GM12878 (cell line): Measurements from ENCODE around the gene TXNRD1. TPM values are rescaled to one million over a fixed set of nuclear protein-coding genes. Genes with fewer than 3 reads are reported as not detected.

Source experiments
- ATAC-seq: fragments of 200-7000 bp; cut with Tn5 transposase; 3 replicates; pipeline ENCODE4 v1.9.1; 2020; ENCODE audit warnings: mild to moderate bottlenecking, moderate library complexity
- BruUV-seq: library from RNA; stranded (reverse); fragments of 400-500 nt; replicated peaks from 2 replicates; lab custom pipeline; 2021; lab: Mats Ljungman, UMichigan
- CTCF ChIA-PET: fragments of 300-600 bp; sonication (Branson Sonifier 250); formaldehyde crosslinking; extraction: SDS; loops from one replicate; lab custom pipeline; 2021; ENCODE audit warnings: inconsistent platforms; lab: Yijun Ruan, JAX
- POLR2A ChIA-PET: fragments of 350-600 bp; formaldehyde crosslinking; extraction: SDS; loops from one replicate; lab custom pipeline; 2021; ENCODE audit warnings: inconsistent platforms; lab: Charles Lee
- RAD21 ChIA-PET: fragments of 300-600 bp; sonication (Branson Sonifier 250); formaldehyde crosslinking; loops from one replicate; lab custom pipeline; 2023; ENCODE audit warnings: antibody characterized with exemption; ENCODE audit not compliant: unreplicated experiment; lab: Charles Lee
- SMC1A ChIA-PET: fragments of 300-600 bp; sonication (Branson Sonifier 250); formaldehyde crosslinking; loops from one replicate; lab custom pipeline; 2023; ENCODE audit not compliant: unreplicated experiment, uncharacterized antibody; lab: Charles Lee
- DNase-seq: peaks from one replicate; pipeline ENCODE4 v3.0.0-alpha.2; 2011; ENCODE audit warnings: low read depth, low spot score
- FAIRE-seq: peaks from 3 replicates; lab custom pipeline; 2011; peaks lifted over from hg19 to GRCh38; lab: Jason Lieb, UNC
- H2AFZ ChIP-seq: 2 replicates; pipeline ENCODE4 v1.6.0; 2011; ENCODE audit warnings: low read depth, low read length, control low read depth; ENCODE audit not compliant: control insufficient read depth
- H3K27ac ChIP-seq: 2 replicates; pipeline ENCODE4 v1.5.1; 2011; ENCODE audit warnings: control low read depth; ENCODE audit not compliant: control insufficient read depth, insufficient read depth
- H3K27me3 ChIP-seq, 2 experiments: replicated peaks in 1 of 2; 2 replicates each; pipeline versions ENCODE4 v1.6.0 to v1.6.1; 2011; ENCODE audit warnings: low read length in 1 of 2; ENCODE audit not compliant: control insufficient read depth in 2 of 2, insufficient read depth in 2 of 2
- H3K36me3 ChIP-seq, 2 experiments: 2 replicates each; pipeline ENCODE4 v1.5.1; 2011; ENCODE audit warnings: low read length in 1 of 2; ENCODE audit not compliant: control insufficient read depth in 2 of 2, insufficient read depth in 2 of 2
- H3K4me1 ChIP-seq: 2 replicates; pipeline ENCODE4 v1.6.1; 2011; ENCODE audit warnings: mild to moderate bottlenecking, low read length, moderate library complexity, mixed read lengths; ENCODE audit not compliant: control insufficient read depth, insufficient read depth
- H3K4me2 ChIP-seq: 2 replicates; pipeline ENCODE4 v1.6.0; 2011; ENCODE audit warnings: control low read depth; ENCODE audit not compliant: control insufficient read depth, insufficient read depth
- H3K4me3 ChIP-seq: fragments of 200-600 bp; sonication (generic); 2 replicates; pipeline ENCODE4 v1.5.1; 2016
- H3K79me2 ChIP-seq: 2 replicates; pipeline ENCODE4 v1.6.0; 2011; ENCODE audit warnings: low read length; ENCODE audit not compliant: control insufficient read depth, insufficient read depth
- H3K9ac ChIP-seq: 2 replicates; pipeline ENCODE4 v1.8.0; 2011; ENCODE audit warnings: low read length, control low read depth, mixed read lengths; ENCODE audit not compliant: control insufficient read depth, insufficient read depth
- H3K9me3 ChIP-seq: replicated peaks from 3 replicates; pipeline ENCODE4 v1.5.1; 2011; ENCODE audit warnings: mild to moderate bottlenecking, low read length; ENCODE audit not compliant: control insufficient read depth, insufficient read depth
- H4K20me1 ChIP-seq: 2 replicates; pipeline ENCODE4 v1.6.0; 2011; ENCODE audit not compliant: control insufficient read depth, insufficient read depth
- BCL11A ChIP-seq: IDR thresholded peaks from 2 replicates; pipeline ENCODE4 v1.6.1; 2011; ENCODE audit warnings: low read depth, low read length
- CBX3 ChIP-seq: fragments of 200-600 bp; sonication (generic); IDR thresholded peaks from 2 replicates; pipeline ENCODE4 v1.6.1; 2016; ENCODE audit warnings: low read depth, borderline replicate concordance
- EED ChIP-seq: sonication (generic); IDR thresholded peaks from 2 replicates; pipeline ENCODE4 v1.6.1; 2016; ENCODE audit warnings: antibody characterized with exemption, low read depth
- FOS ChIP-seq: IDR thresholded peaks from 3 replicates; pipeline ENCODE4 v1.6.1; 2011; ENCODE audit warnings: borderline replicate concordance; ENCODE audit not compliant: insufficient read length; ENCODE audit errors: extremely low read depth
- GABPA ChIP-seq: IDR thresholded peaks from 2 replicates; pipeline ENCODE4 v1.6.1; 2014; ENCODE audit warnings: antibody characterized with exemption, low read depth, mild to moderate bottlenecking, inconsistent platforms
- HDAC2 ChIP-seq: fragments of 200-600 bp; sonication (generic); IDR thresholded peaks from 2 replicates; pipeline ENCODE4 v1.6.1; 2017
- KAT2A ChIP-seq: conservative IDR thresholded peaks from 2 replicates; pipeline ENCODE4 v1.6.1; 2011; ENCODE audit warnings: low read depth, low read length; ENCODE audit not compliant: control insufficient read depth
- NR2C1 ChIP-seq: fragments of 450-650 bp; IDR thresholded peaks from 2 replicates; pipeline ENCODE4 v1.6.1; 2017; ENCODE audit warnings: antibody characterized with exemption, mild to moderate bottlenecking, moderate library complexity
- RAD51 ChIP-seq: fragments of 450-650 bp; IDR thresholded peaks from 2 replicates; pipeline ENCODE4 v1.6.1; 2016; ENCODE audit warnings: moderate library complexity, mild to moderate bottlenecking, inconsistent platforms
- SMARCA5 ChIP-seq: fragments of 450-650 bp; IDR thresholded peaks from 2 replicates; pipeline ENCODE4 v1.6.1; 2017; ENCODE audit warnings: mild to moderate bottlenecking
- SREBF2 ChIP-seq: IDR thresholded peaks from 2 replicates; pipeline ENCODE4 v1.6.1; 2012; ENCODE audit warnings: mild to moderate bottlenecking, low read length
- TAF1 ChIP-seq: IDR thresholded peaks from 2 replicates; pipeline ENCODE4 v1.6.1; 2011; ENCODE audit warnings: mild to moderate bottlenecking, low read depth, low read length, borderline replicate concordance
- TCF3 ChIP-seq: IDR thresholded peaks from 2 replicates; pipeline ENCODE4 v1.6.1; 2012; ENCODE audit warnings: low read depth, mild to moderate bottlenecking, low read length, borderline replicate concordance; ENCODE audit not compliant: insufficient read depth
- WGBS: methylation state at CpG from one replicate; pipeline ENCODE4 v1.1.6; 2016; ENCODE audit warnings: low lambda C conversion rate; ENCODE audit not compliant: insufficient replicate concordance, insufficient coverage; ENCODE audit errors: missing lambda C conversion rate; 5-methylcytosine and 5-hydroxymethylcytosine counted together
- in situ Hi-C: fragments of 300-500 bp; cut with MboI; formaldehyde crosslinking; loops from 9 replicates; pipeline ENCODE4 v1.14.3; 2018; ENCODE audit warnings: mixed read lengths
- intact Hi-C: fragments of 100-400 bp; cut with micrococcal nuclease; formaldehyde crosslinking; loops from one replicate; pipeline ENCODE4 v1.14.2; 2022; ENCODE audit not compliant: unreplicated experiment
- polyA plus RNA-seq, 11 experiments: library from polyadenylated mRNA; depleted of rRNA in 4 of 11; unstranded in 6 of 11; stranded (reverse) in 5 of 11; fragments of >200 nt; fragmentation: Nextera tagmentation in 4 of 11; fragmentation: Illumina TruSeq in 1 of 11; extraction: Ambion mirVana in 4 of 11; extraction: Trizol in 1 of 11; gene quantifications; 1 replicate in 1 of 11; 2 replicates in 10 of 11; pipeline versions ENCODE4 v1.2.1 to v1.2.3, GENCODE V29; 2011 to 2016; ENCODE audit warnings: inconsistent platforms in 2 of 11, missing spikeins in 2 of 11, low read depth in 1 of 11
- total RNA-seq, 4 experiments: library from RNA; depleted of rRNA in 3 of 4; stranded (reverse); fragments of >200 nt in 3 of 4; fragmentation: Illumina TruSeq in 1 of 4; extraction: Trizol in 1 of 4; gene quantifications; 2 replicates each; pipeline versions ENCODE4 v1.2.1 to v1.2.3, GENCODE V29; 2013 to 2021
- TF ChIP-seq, protein P1 (sequence below): fragments of 450-650 bp; IDR thresholded peaks from 2 replicates; pipeline ENCODE4 v1.6.1; 2017; ENCODE audit warnings: mild to moderate bottlenecking, moderate library complexity

TXNRD1 gene
- total and polyA plus RNA-seq, 10 of the 15 experiments (the other 5 are each of a cell fraction or from before 2014, with no cell fraction given), result 52.6 to 84.6 (median 67.8) TPM

GRCh38 chr12:104263026-104263425 is 47.4 kb downstream of the TXNRD1 start:
- H3K4me2 ChIP-seq, result no peak overlapping the region
- TF ChIP-seq KAT2A (no peak), BCL11A (no peak), HDAC2 (no peak), TCF3 (no peak), RAD51 (no peak), NR2C1 (no peak), SMARCA5 (no peak), EED (no peak), SREBF2 (no peak), CBX3 (no peak), FOS (no peak), GABPA (no peak), TAF1 (no peak)
- TF ChIP-seq, protein P1, sequence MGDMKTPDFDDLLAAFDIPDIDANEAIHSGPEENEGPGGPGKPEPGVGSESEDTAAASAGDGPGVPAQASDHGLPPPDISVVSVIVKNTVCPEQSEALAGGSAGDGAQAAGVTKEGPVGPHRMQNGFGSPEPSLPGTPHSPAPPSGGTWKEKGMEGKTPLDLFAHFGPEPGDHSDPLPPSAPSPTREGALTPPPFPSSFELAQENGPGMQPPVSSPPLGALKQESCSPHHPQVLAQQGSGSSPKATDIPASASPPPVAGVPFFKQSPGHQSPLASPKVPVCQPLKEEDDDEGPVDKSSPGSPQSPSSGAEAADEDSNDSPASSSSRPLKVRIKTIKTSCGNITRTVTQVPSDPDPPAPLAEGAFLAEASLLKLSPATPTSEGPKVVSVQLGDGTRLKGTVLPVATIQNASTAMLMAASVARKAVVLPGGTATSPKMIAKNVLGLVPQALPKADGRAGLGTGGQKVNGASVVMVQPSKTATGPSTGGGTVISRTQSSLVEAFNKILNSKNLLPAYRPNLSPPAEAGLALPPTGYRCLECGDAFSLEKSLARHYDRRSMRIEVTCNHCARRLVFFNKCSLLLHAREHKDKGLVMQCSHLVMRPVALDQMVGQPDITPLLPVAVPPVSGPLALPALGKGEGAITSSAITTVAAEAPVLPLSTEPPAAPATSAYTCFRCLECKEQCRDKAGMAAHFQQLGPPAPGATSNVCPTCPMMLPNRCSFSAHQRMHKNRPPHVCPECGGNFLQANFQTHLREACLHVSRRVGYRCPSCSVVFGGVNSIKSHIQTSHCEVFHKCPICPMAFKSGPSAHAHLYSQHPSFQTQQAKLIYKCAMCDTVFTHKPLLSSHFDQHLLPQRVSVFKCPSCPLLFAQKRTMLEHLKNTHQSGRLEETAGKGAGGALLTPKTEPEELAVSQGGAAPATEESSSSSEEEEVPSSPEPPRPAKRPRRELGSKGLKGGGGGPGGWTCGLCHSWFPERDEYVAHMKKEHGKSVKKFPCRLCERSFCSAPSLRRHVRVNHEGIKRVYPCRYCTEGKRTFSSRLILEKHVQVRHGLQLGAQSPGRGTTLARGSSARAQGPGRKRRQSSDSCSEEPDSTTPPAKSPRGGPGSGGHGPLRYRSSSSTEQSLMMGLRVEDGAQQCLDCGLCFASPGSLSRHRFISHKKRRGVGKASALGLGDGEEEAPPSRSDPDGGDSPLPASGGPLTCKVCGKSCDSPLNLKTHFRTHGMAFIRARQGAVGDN, result no peak
- TF ChIP-seq, all 136 proteins: peak for 0
- H3K27ac ChIP-seq, result no peak overlapping the region
- H3K9me3 ChIP-seq, result no peaks in the 10 kb centered on the region
- no peak overlapping the region for H3K4me3 ChIP-seq
- CTCF ChIA-PET, result interaction anchor here (0.9 kb wide), 1 partner anchor 154 kb away, joined by 3 read pairs; no protein-coding TSS in a partner anchor
- no peaks in the 10 kb centered on the region for H4K20me1 ChIP-seq
- H3K79me2 ChIP-seq, result no peaks in the 10 kb centered on the region
- SMC1A ChIA-PET, result no interaction called here
- H3K4me1 ChIP-seq, result no peaks in the 10 kb centered on the region
- no peak for FAIRE-seq
- no peak for DNase-seq
- in situ Hi-C loops (no loop called here), intact Hi-C loops (no loop called here)
- no peak overlapping the region for H3K9ac ChIP-seq
- WGBS, result 48% methylated on average over 4 of the region's 4 CpGs
- no peak for ATAC-seq
- RAD21 ChIA-PET, result no interaction called here
- no peaks in the 10 kb centered on the region for H3K36me3 ChIP-seq
- no peak overlapping the region for H2AFZ ChIP-seq
- no TSS peak for BruUV-seq
- H3K27me3 ChIP-seq, result no peaks in the 10 kb centered on the region; a peak in 1 of 4 replicates
- POLR2A ChIA-PET, result no interaction called here
